Heart right ventricle (tissue), 16 donors: ENCODE results near the gene PSMD7. TPM values are rescaled to one million over a fixed set of nuclear protein-coding genes. Genes with fewer than 3 reads are reported as not detected.

Experiments used
- ATAC-seq, 8 donors: fragments of 200-7000 bp; cut with Tn5 transposase; one replicate each; pipeline ENCODE4 v1.9.1; 2020; ENCODE audit warnings: mild to moderate bottlenecking in 8 of 8, moderate library complexity in 8 of 8, moderate number of reproducible peaks in 1 of 8
- DNase-seq, 2 donors: peaks; one replicate each; pipeline ENCODE4 v3.0.0-alpha.2; 2020
- H3K27ac ChIP-seq, 10 donors: fragments of 200-600 bp; sonication (generic) in 2 of 10; one replicate each; pipeline versions ENCODE4 v1.5.0 to v1.8.0; 2020 to 2022; ENCODE audit warnings: mild to moderate bottlenecking in 3 of 10
- H3K27me3 ChIP-seq, 7 donors: fragments of 200-600 bp; one replicate each; pipeline ENCODE4 v1.8.0; 2021 to 2022; ENCODE audit warnings: mild to moderate bottlenecking in 2 of 7
- H3K36me3 ChIP-seq, 9 donors: fragments of 200-600 bp; sonication (generic) in 1 of 9; one replicate each; pipeline versions ENCODE4 v1.5.0 to v1.8.0; 2020 to 2022; ENCODE audit warnings: mild to moderate bottlenecking in 2 of 9
- H3K4me1 ChIP-seq, 9 donors: fragments of 200-600 bp; sonication (generic) in 1 of 9; one replicate each; pipeline versions ENCODE4 v1.5.0 to v1.8.0; 2020 to 2022; ENCODE audit warnings: mild to moderate bottlenecking in 4 of 9
- H3K4me3 ChIP-seq, 10 donors: fragments of 200-600 bp; sonication (generic) in 2 of 10; one replicate each; pipeline versions ENCODE4 v1.5.0 to v1.8.0; 2020 to 2022; ENCODE audit warnings: mild to moderate bottlenecking in 7 of 10, moderate library complexity in 2 of 10
- H3K9me3 ChIP-seq, 11 donors: fragments of 200-600 bp in 10 of 11; sonication (generic) in 2 of 11; one replicate each; pipeline versions ENCODE4 v1.5.0 to v1.8.0; 2013 to 2022; ENCODE audit warnings: mild to moderate bottlenecking in 2 of 11, control low read depth in 1 of 11, moderate library complexity in 1 of 11
- CTCF ChIP-seq, 9 donors: fragments of 200-600 bp; sonication (generic) in 2 of 9; IDR thresholded peaks; one replicate each; pipeline versions ENCODE4 v1.5.0 to v1.8.0; 2021 to 2022; ENCODE audit warnings: antibody characterized with exemption in 9 of 9, mild to moderate bottlenecking in 5 of 9, moderate library complexity in 1 of 9
- WGBS, 2 donors: extraction: QIAGEN DNeasy Blood & Tissue Kit; methylation state at CpG; one replicate each; pipeline ENCODE4 v1.1.7; 2013; ENCODE audit warnings: inconsistent platforms in 1 of 2; 5-methylcytosine and 5-hydroxymethylcytosine counted together
- intact Hi-C, 10 donors: fragments of 100-400 bp; cut with DNase I; formaldehyde crosslinking; loops; one replicate each; pipeline versions ENCODE4 v1.11.1 to v1.14.2; 2022
- long read RNA-seq, 3 donors: library from polyadenylated mRNA; unstranded; transcript quantifications; one replicate each; pipeline ENCODE4 v2.0.0, GENCODE V29; 2020 to 2021
- polyA plus RNA-seq, 2 donors: library from polyadenylated mRNA; stranded (reverse); fragments of 200-250 nt; gene quantifications; one replicate each; pipeline ENCODE4 v1.2.3, GENCODE V29; 2013
- total RNA-seq, 10 donors: library from RNA; stranded (reverse); fragmentation: NEBNext Ultra II Directional in 3 of 10; extraction: Animal tissue kit (Norgen Biotek cat#: 25700) in 3 of 10; gene quantifications; one replicate each; pipeline versions ENCODE4 v1.2.1 to v1.2.4, GENCODE V29; 2021 to 2023
- donor health status: Arrhythmogenic right ventricular cardiomyopathy.
- donor health status: ischemic (EF 13 %, LVEDD 7.1; RV severe dilation, severe dysfunction).
- donor health status: healthy with polysubstance abuse.
- donor health status: DM: no; HTN: yes; CAD: no.
- donor health status: DM: no; HTN: no; CAD: no.
- donor health status: ischemic (EF 25% LVEDD 6.9; RV normal size, moderate dysfunction).
- donor health status: ischemic (EF 25% LVEDD 5.7; RV mildly dilated, moderate dysfunction).
- donor health status: healthy.
- donor health status: DM: yes; HTN: yes; CAD: no.
- donor health status: Ischemic cardiomyopathy.
- donor health status: ischemic (EF 35%, LVEDD 5.7; RV mildly dilated, moderate dysfunction).
- donor health status: nonischemic (EF 11% LVEDD 7.7; RV severe dilation, severe dysfunction).
- donor health status: DM: yes; HTN: yes; CAD: no.
- donor health status: PGD.
- donor health status: ischemic (EF 29% LVEDD 5.4; RV normal size, mild dysfunction).
- donor health status: nonischemic (EF 23%, LVEDD 6.1; RV moderate dilation, normal function).

The PSMD7 gene
- total RNA-seq (100 to 1,000 TPM; 120 to 172 (median 136) TPM), polyA plus RNA-seq (100 to 1,000 TPM in 1 of 2 donors, 10 to 100 TPM in 1; 91.9 to 127 TPM)
- long read RNA-seq, donor 1, transcript PSMD7-201 (7 exons, 1,670 nt), result major isoform, 101 of 108 reads
- long read RNA-seq, donor 1, partial matches to known transcripts, result 1 of 108 reads
- long read RNA-seq, donor 1, other reads (novel, unspliced or antisense), result 5 of 108 reads
- long read RNA-seq, donor 2, transcript PSMD7-201 (7 exons, 1,670 nt), result major isoform, 122 of 131 reads
- long read RNA-seq, donor 2, partial matches to known transcripts, result 2 of 131 reads
- long read RNA-seq, donor 2, other reads (novel, unspliced or antisense), result 7 of 131 reads
- long read RNA-seq, donor 3, transcript PSMD7-201 (7 exons, 1,670 nt), result major isoform, 131 of 147 reads
- long read RNA-seq, donor 3, partial matches to known transcripts, result 1 of 147 reads
- long read RNA-seq, donor 3, other reads (novel, unspliced or antisense), result 13 of 147 reads

GRCh38 chr16:74296432-74297144 lies at the start of gene PSMD7:
Gene PSMD7 (plus strand): TSS chr16:74296814. CDS start chr16:74296915, 101 bp downstream.
- DNase-seq, result peak; percentile 92
- Histone ChIP-seq H3K9me3 (peaks cover 0 to 10% (median 5%) of the 10 kb centered on the region in 11 donors), H3K27ac (peak within 1 kb of the TSS; percentile 79 to 97 (median 94)), H3K27me3 (no peaks in the 10 kb centered on the region), H3K4me3 (peak within 1 kb of the TSS; percentile 61 to 99 (median 87)), H3K4me1 (peaks cover 3 to 52% (median 31%) of the 10 kb centered on the region in 9 donors), H3K36me3 (peaks cover 0 to 37% (median 15%) of the 10 kb centered on the region in 9 donors)
- peak in 1 of 9 donors; percentile 11 for TF ChIP-seq CTCF (IDR thresholded peaks at IDR 0.05)
- peak; percentile 96 to 98 (median 98) for ATAC-seq
- intact Hi-C loops, result no loop called here
- 1% methylated on average over 60 of the region's 60 CpGs for WGBS, 2 donors

- Histone ChIP-seq H3K4me1 (no peaks in the 10 kb centered on the region), H3K27ac (no peak overlapping the region), H3K27me3 (peaks cover 0 to 21% (median 6%) of the 10 kb centered on the region in 7 donors), H3K9me3 (no peaks in the 10 kb centered on the region), H3K36me3 (no peaks in the 10 kb centered on the region), H3K4me3 (no peak overlapping the region)
- TF ChIP-seq CTCF (IDR thresholded peaks at IDR 0.05), result no peak
- DNase-seq (no peak), ATAC-seq (no peak)
- 71 to 77% methylated on average over 4 of the region's 4 CpGs for WGBS, 2 donors
- intact Hi-C loops, result no loop called here
Observed at GRCh38 chr16:74249254-74249653, 47.4 kb upstream of the PSMD7 start.

- ATAC-seq, result no peak
- H3K4me1 ChIP-seq, result no peaks in the 10 kb centered on the region
- no peaks in the 10 kb centered on the region for H3K9me3 ChIP-seq
- no peak for TF ChIP-seq CTCF (IDR thresholded peaks at IDR 0.05)
- intact Hi-C loops, result no loop called here
- WGBS, 2 donors, result 77 to 85% methylated on average over 1 of the region's 1 CpG
- peaks cover 0 to 21% (median 6%) of the 10 kb centered on the region in 7 donors for H3K27me3 ChIP-seq
- no peaks in the 10 kb centered on the region for H3K36me3 ChIP-seq
- DNase-seq, result no peak
- no peak overlapping the region for H3K4me3 ChIP-seq
- no peak overlapping the region for H3K27ac ChIP-seq
Observed at GRCh38 chr16:74249846-74250245, 46.8 kb upstream of the PSMD7 start.

GRCh38 chr16:74252329-74252728 lies 44.3 kb upstream of the PSMD7 start:
- no peaks in the 10 kb centered on the region for H3K4me1 ChIP-seq
- TF ChIP-seq CTCF (IDR thresholded peaks at IDR 0.05), result no peak
- 67 to 72% methylated on average over 3 of the region's 3 CpGs for WGBS, 2 donors
- H3K4me3 ChIP-seq, result no peak overlapping the region
- DNase-seq (no peak), ATAC-seq (no peak)
- H3K27me3 ChIP-seq, result peaks cover 0 to 21% (median 6%) of the 10 kb centered on the region in 7 donors
- H3K9me3 ChIP-seq, result no peaks in the 10 kb centered on the region
- no peaks in the 10 kb centered on the region for H3K36me3 ChIP-seq
- H3K27ac ChIP-seq, result no peak overlapping the region
- intact Hi-C loops, result no loop called here
